ENCODE results near the gene NAPG.
A peak's percentile ranks its signal among the peaks of the same experiment; 100 is the strongest.
"Not testable (repeated sequence)": the region's sequence is repeated elsewhere in the genome, so short reads cannot be mapped to it uniquely, and the experiment has no call there.

Gene NAPG

GRCh38 chr18:10552226-10552625, 26.4 kb downstream of the NAPG start:
- DNase-seq = no peak

GRCh38 chr18:10556251-10556650, 30.4 kb downstream of the NAPG start:
- DNase-seq = not testable (repeated sequence)

- no peak for DNase-seq
Measured at GRCh38 chr18:10557085-10557677, 31.4 kb downstream of the NAPG start.

GRCh38 chr18:10558243-10558966, 32.6 kb downstream of the NAPG start:
- DNase-seq = no peak

GRCh38 chr18:10558967-10559298, 33.1 kb downstream of the NAPG start:
- no peak for DNase-seq

- DNase-seq = no peak
Measured at GRCh38 chr18:10559553-10560451, 34.0 kb downstream of the NAPG start.

GRCh38 chr18:10560452-10561045, 34.7 kb downstream of the NAPG start:
- peak; percentile 86 for DNase-seq

- DNase-seq = no peak
Measured at GRCh38 chr18:10562773-10563160, 36.9 kb downstream of the NAPG start.

- DNase-seq = no peak
Measured at GRCh38 chr18:10563886-10564285, 38.1 kb downstream of the NAPG start.

GRCh38 chr18:10564975-10565773, 39.3 kb downstream of the NAPG start:
- no peak for DNase-seq

GRCh38 chr18:10565835-10566234, 40.0 kb downstream of the NAPG start:
- no peak for DNase-seq

GRCh38 chr18:10566390-10566789, 40.6 kb downstream of the NAPG start:
- no peak for DNase-seq

GRCh38 chr18:10569941-10570340, 44.1 kb downstream of the NAPG start:
- DNase-seq = not testable (repeated sequence)

- no peak for DNase-seq
Measured at GRCh38 chr18:10570622-10571021, 44.8 kb downstream of the NAPG start.

GRCh38 chr18:10571537-10571936, 45.7 kb downstream of the NAPG start:
- no peak for DNase-seq

- DNase-seq = not testable (repeated sequence)
Measured at GRCh38 chr18:10573261-10573660, 47.4 kb downstream of the NAPG start.

GRCh38 chr18:10574412-10574811, 48.6 kb downstream of the NAPG start:
- not testable (repeated sequence) for DNase-seq

GRCh38 chr18:10577842-10578572, 52.2 kb downstream of the NAPG start:
- DNase-seq = not testable (repeated sequence)

- DNase-seq = not testable (repeated sequence)
Measured at GRCh38 chr18:10578573-10578899, 52.7 kb downstream of the NAPG start.

GRCh38 chr18:10579079-10579867, 53.4 kb downstream of the NAPG start:
- DNase-seq = no peak

- DNase-seq = no peak
Measured at GRCh38 chr18:10580215-10580614, 54.4 kb downstream of the NAPG start.

All from OCI-M1 (cell line).